HepG2 (cell line): ENCODE results near the gene TMEM225B. TPM values are rescaled to one million over a fixed set of nuclear protein-coding genes. Genes with fewer than 3 reads are reported as not detected.

Experiments
- ATAC-seq: fragments of 200-7000 bp; cut with Tn5 transposase; 3 replicates; pipeline ENCODE4 v1.9.1; 2020; ENCODE audit warnings: mild to moderate bottlenecking, moderate library complexity
- BruUV-seq: library from RNA; stranded (reverse); fragments of 400-500 nt; replicated peaks from 2 replicates; lab custom pipeline; 2021; lab: Mats Ljungman, UMichigan
- CTCF ChIA-PET: fragments of 300-600 bp; formaldehyde crosslinking; extraction: SDS; loops from one replicate; lab custom pipeline; 2021; ENCODE audit warnings: low total read pairs, inconsistent platforms, low intra/inter-chr PET ratio; lab: Yijun Ruan, JAX
- POLR2A ChIA-PET: fragments of 350-600 bp; sonication (Branson Sonifier 250); formaldehyde crosslinking; loops from one replicate; lab custom pipeline; 2020; ENCODE audit warnings: antibody characterized with exemption, inconsistent platforms; lab: Yijun Ruan, JAX
- DNase-seq: peaks from one replicate; pipeline ENCODE4 v3.0.0-alpha.2; 2015; ENCODE audit warnings: low spot score
- FAIRE-seq: peaks from 3 replicates; lab custom pipeline; 2011; peaks lifted over from hg19 to GRCh38; lab: Jason Lieb, UNC
- H2AFZ ChIP-seq: one replicate; pipeline ENCODE4 v1.6.1; 2011; ENCODE audit warnings: low read length, inconsistent platforms
- H3K27ac ChIP-seq: fragments of 300-600 bp; 3 replicates; pipeline ENCODE4 v1.8.0; 2011; ENCODE audit warnings: mixed run types, mild to moderate bottlenecking, mixed read lengths, low read length, inconsistent platforms; ENCODE audit not compliant: insufficient read depth; ENCODE audit errors: extremely low read length
- H3K27me3 ChIP-seq, 2 experiments: fragments of 200-600 bp in 1 of 2; 2 replicates in 1 of 2; 3 replicates in 1 of 2; pipeline versions ENCODE4 v1.6.0 to v1.8.0; 2011; ENCODE audit warnings: low read length in 2 of 2, mild to moderate bottlenecking in 2 of 2, moderate library complexity in 2 of 2, inconsistent platforms in 1 of 2; ENCODE audit not compliant: insufficient read depth in 2 of 2, control insufficient read depth in 1 of 2
- H3K36me3 ChIP-seq, 2 experiments: fragments of 200-600 bp in 1 of 2; replicated peaks in 1 of 2; 2 replicates in 1 of 2; 3 replicates in 1 of 2; pipeline versions ENCODE4 v1.5.1 to v1.8.0; 2011; ENCODE audit warnings: low read length in 2 of 2, inconsistent platforms in 1 of 2; ENCODE audit not compliant: insufficient read depth in 2 of 2, control insufficient read depth in 1 of 2
- H3K4me1 ChIP-seq: 2 replicates; pipeline ENCODE4 v1.5.1; 2012; ENCODE audit warnings: low read length, inconsistent platforms; ENCODE audit not compliant: insufficient read depth
- H3K4me2 ChIP-seq: 2 replicates; pipeline ENCODE4 v1.6.0; 2011; ENCODE audit warnings: low read depth, low read length, inconsistent platforms
- H3K4me3 ChIP-seq, 3 experiments: fragments of 200-600 bp in 1 of 3; sonication (generic), shearing (Covaris generic) in 1 of 3; replicated peaks in 1 of 3; 2 replicates each; pipeline ENCODE4 v1.5.1; 2011 to 2016; ENCODE audit warnings: low read length in 3 of 3, inconsistent platforms in 2 of 3, low read depth in 2 of 3, mild to moderate bottlenecking in 2 of 3, control low read depth in 1 of 3, mixed read lengths in 1 of 3; ENCODE audit not compliant: insufficient read depth in 1 of 3
- H3K79me2 ChIP-seq: one replicate; pipeline ENCODE4 v1.6.1; 2011; ENCODE audit warnings: low read length, inconsistent platforms; ENCODE audit not compliant: insufficient read depth
- H3K9ac ChIP-seq: 2 replicates; pipeline ENCODE4 v1.6.0; 2011; ENCODE audit warnings: mild to moderate bottlenecking, low read depth, low read length, inconsistent platforms; ENCODE audit not compliant: insufficient read depth
- H3K9me3 ChIP-seq: 2 replicates; pipeline ENCODE4 v1.5.1; 2012; ENCODE audit warnings: mild to moderate bottlenecking, low read length
- H4K20me1 ChIP-seq: 2 replicates; pipeline ENCODE4 v1.6.0; 2011; ENCODE audit warnings: inconsistent platforms, mild to moderate bottlenecking, low read length, moderate library complexity; ENCODE audit not compliant: insufficient read depth
- CAMTA2 ChIP-seq: sonication (generic); formaldehyde crosslinking; IDR thresholded peaks from 2 replicates; pipeline ENCODE4 v1.4.0; 2020; ENCODE audit warnings: mild to moderate bottlenecking, missing genetic modification reagents, borderline replicate concordance
- DMAP1 ChIP-seq: IDR thresholded peaks from 2 replicates; pipeline ENCODE4 v1.6.1; 2016
- FOSL2 ChIP-seq: sonication (generic); formaldehyde crosslinking; IDR thresholded peaks from 2 replicates; pipeline ENCODE4 v1.4.0; 2020; ENCODE audit warnings: missing genetic modification reagents
- SCMH1 ChIP-seq: sonication (generic); formaldehyde crosslinking; IDR thresholded peaks from 2 replicates; pipeline ENCODE4 v1.9.0; 2021; ENCODE audit warnings: missing genetic modification reagents, mild to moderate bottlenecking, borderline replicate concordance
- ZNF12 ChIP-seq: sonication (generic); formaldehyde crosslinking; IDR thresholded peaks from 2 replicates; pipeline ENCODE4 v1.5.0; 2020; ENCODE audit warnings: missing genetic modification reagents
- ZNF263 ChIP-seq: sonication (generic); formaldehyde crosslinking; IDR thresholded peaks from 2 replicates; pipeline ENCODE4 v1.4.0; 2020; ENCODE audit warnings: missing genetic modification reagents
- ZNF552 ChIP-seq: sonication (generic); formaldehyde crosslinking; IDR thresholded peaks from 2 replicates; pipeline ENCODE4 v1.9.0; 2022; ENCODE audit warnings: missing genetic modification reagents, mild to moderate bottlenecking, borderline replicate concordance
- ZNF556 ChIP-seq: sonication (generic); formaldehyde crosslinking; IDR thresholded peaks from 2 replicates; pipeline ENCODE4 v1.4.0; 2020; ENCODE audit warnings: mild to moderate bottlenecking, missing genetic modification reagents, borderline replicate concordance
- ZNF782 ChIP-seq: sonication (generic); formaldehyde crosslinking; IDR thresholded peaks from 2 replicates; pipeline ENCODE4 v1.4.0; 2020; ENCODE audit warnings: missing genetic modification reagents, mild to moderate bottlenecking, borderline replicate concordance
- WGBS: methylation state at CpG from one replicate; pipeline ENCODE4 v1.1.6; 2017; ENCODE audit warnings: low lambda C conversion rate; 5-methylcytosine and 5-hydroxymethylcytosine counted together
- in situ Hi-C: cut with HindIII; loops from 2 replicates; pipeline ENCODE4 v1.10.0; 2017; ENCODE audit warnings: low pct_unique_long_range_greater_than_20kb; ENCODE audit not compliant: extremely low pct_ligation_motif_present
- intact Hi-C: fragments of 100-400 bp; cut with micrococcal nuclease; formaldehyde crosslinking; loops from one replicate; pipeline ENCODE4 v1.10.0; 2022; ENCODE audit not compliant: unreplicated experiment
- polyA plus RNA-seq, 8 experiments: library from polyadenylated mRNA; depleted of rRNA in 3 of 8; stranded (reverse) in 7 of 8; unstranded in 1 of 8; fragments of >200 nt; fragmentation: Illumina TruSeq in 4 of 8; extraction: Trizol in 4 of 8; gene quantifications; 2 replicates each; pipeline versions ENCODE4 v1.2.1 to v1.2.3, GENCODE V29; 2011 to 2016; ENCODE audit warnings: low read depth in 4 of 8, missing spikeins in 1 of 8, mixed read lengths in 1 of 8; ENCODE audit not compliant: insufficient read depth in 1 of 8
- total RNA-seq, 5 experiments: library from RNA; depleted of rRNA; stranded (reverse); fragments of >200 nt; fragmentation: Illumina TruSeq; extraction: Trizol; gene quantifications; 2 replicates each; pipeline ENCODE4 v1.2.3, GENCODE V29; 2016; ENCODE audit warnings: low read depth in 1 of 5
- TF ChIP-seq, protein P1 (sequence below): IDR thresholded peaks from 2 replicates; pipeline ENCODE4 v1.6.1; 2016; ENCODE audit warnings: low read depth
- TF ChIP-seq, protein P2 (sequence below): sonication (generic); formaldehyde crosslinking; IDR thresholded peaks from 2 replicates; pipeline ENCODE4 v1.4.0; 2020; ENCODE audit warnings: mild to moderate bottlenecking, missing genetic modification reagents
- TF ChIP-seq, protein P3 (sequence below): sonication (generic); formaldehyde crosslinking; IDR thresholded peaks from 2 replicates; pipeline ENCODE4 v1.5.0; 2020; ENCODE audit warnings: mild to moderate bottlenecking, missing genetic modification reagents, borderline replicate concordance

TMEM225B gene
- total and polyA plus RNA-seq, 2 of the 13 experiments (the other 11 are each of a cell fraction or from before 2014, with no cell fraction given) = 0.78 to 0.95 TPM

DNA sequence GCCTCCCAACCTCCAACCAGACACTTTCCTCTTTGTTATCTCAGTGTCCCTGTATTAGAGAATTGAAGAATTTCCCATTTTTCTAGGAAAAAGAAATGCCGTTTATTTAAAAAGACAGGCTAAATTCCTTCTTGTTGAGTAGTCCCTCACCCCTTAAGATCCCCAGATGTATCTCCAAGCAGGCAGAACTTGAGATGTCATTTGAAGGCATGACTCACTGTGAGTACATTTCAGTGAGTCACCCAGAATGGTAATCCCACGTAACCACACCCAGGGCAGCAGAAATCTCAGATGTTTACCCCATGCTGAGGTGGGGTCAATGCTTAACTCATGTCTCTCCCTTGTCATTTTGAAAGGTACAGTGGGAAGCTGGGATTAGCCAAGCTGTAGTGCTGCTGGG, 35.2 kb upstream of the TMEM225B start (continued):
- TF ChIP-seq ZNF556 (no peak), FOSL2 (CRISPR knock-in tag) (peak; percentile 97), ZNF552 (no peak)

DNA sequence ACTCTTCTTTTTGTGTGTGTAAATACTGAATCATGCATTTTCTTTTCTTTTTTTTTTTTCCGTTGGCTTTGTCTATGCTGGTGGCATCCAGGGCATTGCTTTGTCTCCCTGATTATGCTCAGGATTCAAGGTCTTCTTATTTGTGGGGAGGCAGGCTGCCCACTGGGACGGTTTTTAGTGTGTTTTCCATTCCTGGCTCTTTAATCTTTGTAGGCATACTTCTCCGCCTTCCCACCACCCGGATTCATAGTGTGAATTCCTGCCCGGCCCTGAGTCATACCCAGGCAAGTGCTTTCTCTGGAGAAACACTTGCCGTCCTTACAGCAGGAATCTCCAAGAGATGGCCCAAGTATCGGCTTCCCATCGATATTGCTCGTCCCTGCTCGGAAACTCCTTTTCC, 34.4 kb upstream of the TMEM225B start:
- H3K79me2 ChIP-seq = peaks cover 32% of the 10 kb centered on the region
- no peak overlapping the region for H3K4me2 ChIP-seq
- no peak for DNase-seq
- no peak for FAIRE-seq
- ChIA-PET CTCF (no interaction called here), POLR2A (interaction anchor here (0.6 to 1.1 kb wide), 3 partner anchors 9 to 59 kb away, joined by 4 to 5 read pairs (median 4); partner anchors contain the start of genes FAM200A and ZKSCAN5)
- peaks cover 5% of the 10 kb centered on the region; the same call in 1 of the 2 replicates for H4K20me1 ChIP-seq
- no peak overlapping the region for H2AFZ ChIP-seq
- H3K27me3 ChIP-seq = no peaks in the 10 kb centered on the region; a peak in 1 of 5 replicates
- no peak for ATAC-seq
- WGBS = 82% methylated on average over 10 of the region's 10 CpGs
- H3K4me3 ChIP-seq = no peak overlapping the region
- intact Hi-C loops (no loop called here), in situ Hi-C loops (no loop called here)
- H3K36me3 ChIP-seq = peaks cover 20 to 59% of the 10 kb centered on the region in 2 experiments
- BruUV-seq = no TSS peak
- peaks cover 32% of the 10 kb centered on the region for H3K4me1 ChIP-seq
- no peaks in the 10 kb centered on the region for H3K9me3 ChIP-seq
- no peak overlapping the region for H3K27ac ChIP-seq
- H3K9ac ChIP-seq = no peak overlapping the region
- no peak for TF ChIP-seq SCMH1 (CRISPR knock-in tag)
- TF ChIP-seq, protein P1, sequence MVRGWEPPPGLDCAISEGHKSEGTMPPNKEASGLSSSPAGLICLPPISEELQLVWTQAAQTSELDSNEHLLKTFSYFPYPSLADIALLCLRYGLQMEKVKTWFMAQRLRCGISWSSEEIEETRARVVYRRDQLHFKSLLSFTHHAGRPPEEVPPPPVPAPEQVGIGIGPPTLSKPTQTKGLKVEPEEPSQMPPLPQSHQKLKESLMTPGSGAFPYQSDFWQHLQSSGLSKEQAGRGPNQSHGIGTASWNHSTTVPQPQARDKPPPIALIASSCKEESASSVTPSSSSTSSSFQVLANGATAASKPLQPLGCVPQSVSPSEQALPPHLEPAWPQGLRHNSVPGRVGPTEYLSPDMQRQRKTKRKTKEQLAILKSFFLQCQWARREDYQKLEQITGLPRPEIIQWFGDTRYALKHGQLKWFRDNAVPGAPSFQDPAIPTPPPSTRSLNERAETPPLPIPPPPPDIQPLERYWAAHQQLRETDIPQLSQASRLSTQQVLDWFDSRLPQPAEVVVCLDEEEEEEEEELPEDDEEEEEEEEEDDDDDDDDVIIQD (CRISPR knock-in tag) = no peak
- TF ChIP-seq, protein P2, sequence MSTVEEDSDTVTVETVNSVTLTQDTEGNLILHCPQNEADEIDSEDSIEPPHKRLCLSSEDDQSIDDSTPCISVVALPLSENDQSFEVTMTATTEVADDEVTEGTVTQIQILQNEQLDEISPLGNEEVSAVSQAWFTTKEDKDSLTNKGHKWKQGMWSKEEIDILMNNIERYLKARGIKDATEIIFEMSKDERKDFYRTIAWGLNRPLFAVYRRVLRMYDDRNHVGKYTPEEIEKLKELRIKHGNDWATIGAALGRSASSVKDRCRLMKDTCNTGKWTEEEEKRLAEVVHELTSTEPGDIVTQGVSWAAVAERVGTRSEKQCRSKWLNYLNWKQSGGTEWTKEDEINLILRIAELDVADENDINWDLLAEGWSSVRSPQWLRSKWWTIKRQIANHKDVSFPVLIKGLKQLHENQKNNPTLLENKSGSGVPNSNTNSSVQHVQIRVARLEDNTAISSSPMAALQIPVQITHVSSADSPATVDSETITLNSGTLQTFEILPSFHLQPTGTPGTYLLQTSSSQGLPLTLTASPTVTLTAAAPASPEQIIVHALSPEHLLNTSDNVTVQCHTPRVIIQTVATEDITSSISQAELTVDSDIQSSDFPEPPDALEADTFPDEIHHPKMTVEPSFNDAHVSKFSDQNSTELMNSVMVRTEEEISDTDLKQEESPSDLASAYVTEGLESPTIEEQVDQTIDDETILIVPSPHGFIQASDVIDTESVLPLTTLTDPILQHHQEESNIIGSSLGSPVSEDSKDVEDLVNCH (CRISPR knock-in tag) = no peak
- TF ChIP-seq CAMTA2 (CRISPR knock-in tag) = no peak
- TF ChIP-seq ZNF12 (CRISPR knock-in tag) = no peak
- TF ChIP-seq DMAP1 = no peak
- TF ChIP-seq, protein P3, sequence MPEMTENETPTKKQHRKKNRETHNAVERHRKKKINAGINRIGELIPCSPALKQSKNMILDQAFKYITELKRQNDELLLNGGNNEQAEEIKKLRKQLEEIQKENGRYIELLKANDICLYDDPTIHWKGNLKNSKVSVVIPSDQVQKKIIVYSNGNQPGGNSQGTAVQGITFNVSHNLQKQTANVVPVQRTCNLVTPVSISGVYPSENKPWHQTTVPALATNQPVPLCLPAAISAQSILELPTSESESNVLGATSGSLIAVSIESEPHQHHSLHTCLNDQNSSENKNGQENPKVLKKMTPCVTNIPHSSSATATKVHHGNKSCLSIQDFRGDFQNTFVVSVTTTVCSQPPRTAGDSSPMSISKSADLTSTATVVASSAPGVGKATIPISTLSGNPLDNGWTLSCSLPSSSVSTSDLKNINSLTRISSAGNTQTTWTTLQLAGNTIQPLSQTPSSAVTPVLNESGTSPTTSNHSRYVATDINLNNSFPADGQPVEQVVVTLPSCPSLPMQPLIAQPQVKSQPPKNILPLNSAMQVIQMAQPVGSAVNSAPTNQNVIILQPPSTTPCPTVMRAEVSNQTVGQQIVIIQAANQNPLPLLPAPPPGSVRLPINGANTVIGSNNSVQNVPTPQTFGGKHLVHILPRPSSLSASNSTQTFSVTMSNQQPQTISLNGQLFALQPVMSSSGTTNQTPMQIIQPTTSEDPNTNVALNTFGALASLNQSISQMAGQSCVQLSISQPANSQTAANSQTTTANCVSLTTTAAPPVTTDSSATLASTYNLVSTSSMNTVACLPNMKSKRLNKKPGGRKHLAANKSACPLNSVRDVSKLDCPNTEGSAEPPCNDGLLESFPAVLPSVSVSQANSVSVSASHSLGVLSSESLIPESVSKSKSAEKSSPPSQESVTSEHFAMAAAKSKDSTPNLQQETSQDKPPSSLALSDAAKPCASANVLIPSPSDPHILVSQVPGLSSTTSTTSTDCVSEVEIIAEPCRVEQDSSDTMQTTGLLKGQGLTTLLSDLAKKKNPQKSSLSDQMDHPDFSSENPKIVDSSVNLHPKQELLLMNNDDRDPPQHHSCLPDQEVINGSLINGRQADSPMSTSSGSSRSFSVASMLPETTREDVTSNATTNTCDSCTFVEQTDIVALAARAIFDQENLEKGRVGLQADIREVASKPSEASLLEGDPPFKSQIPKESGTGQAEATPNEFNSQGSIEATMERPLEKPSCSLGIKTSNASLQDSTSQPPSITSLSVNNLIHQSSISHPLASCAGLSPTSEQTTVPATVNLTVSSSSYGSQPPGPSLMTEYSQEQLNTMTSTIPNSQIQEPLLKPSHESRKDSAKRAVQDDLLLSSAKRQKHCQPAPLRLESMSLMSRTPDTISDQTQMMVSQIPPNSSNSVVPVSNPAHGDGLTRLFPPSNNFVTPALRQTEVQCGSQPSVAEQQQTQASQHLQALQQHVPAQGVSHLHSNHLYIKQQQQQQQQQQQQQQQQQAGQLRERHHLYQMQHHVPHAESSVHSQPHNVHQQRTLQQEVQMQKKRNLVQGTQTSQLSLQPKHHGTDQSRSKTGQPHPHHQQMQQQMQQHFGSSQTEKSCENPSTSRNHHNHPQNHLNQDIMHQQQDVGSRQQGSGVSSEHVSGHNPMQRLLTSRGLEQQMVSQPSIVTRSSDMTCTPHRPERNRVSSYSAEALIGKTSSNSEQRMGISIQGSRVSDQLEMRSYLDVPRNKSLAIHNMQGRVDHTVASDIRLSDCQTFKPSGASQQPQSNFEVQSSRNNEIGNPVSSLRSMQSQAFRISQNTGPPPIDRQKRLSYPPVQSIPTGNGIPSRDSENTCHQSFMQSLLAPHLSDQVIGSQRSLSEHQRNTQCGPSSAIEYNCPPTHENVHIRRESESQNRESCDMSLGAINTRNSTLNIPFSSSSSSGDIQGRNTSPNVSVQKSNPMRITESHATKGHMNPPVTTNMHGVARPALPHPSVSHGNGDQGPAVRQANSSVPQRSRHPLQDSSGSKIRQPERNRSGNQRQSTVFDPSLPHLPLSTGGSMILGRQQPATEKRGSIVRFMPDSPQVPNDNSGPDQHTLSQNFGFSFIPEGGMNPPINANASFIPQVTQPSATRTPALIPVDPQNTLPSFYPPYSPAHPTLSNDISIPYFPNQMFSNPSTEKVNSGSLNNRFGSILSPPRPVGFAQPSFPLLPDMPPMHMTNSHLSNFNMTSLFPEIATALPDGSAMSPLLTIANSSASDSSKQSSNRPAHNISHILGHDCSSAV = no peak
- no peak for TF ChIP-seq ZNF263 (CRISPR knock-in tag)
- no peak for TF ChIP-seq ZNF782 (CRISPR knock-in tag)
